HCT116 (cell line): ENCODE data around the gene RAB40C. TPM values are rescaled to one million over a fixed set of nuclear protein-coding genes. Genes with fewer than 3 reads are reported as not detected.

ENCODE experiments used
- ATAC-seq: fragments of 200-7000 bp; cut with Tn5 transposase; 2 replicates; pipeline ENCODE4 v1.9.1; 2020; ENCODE audit warnings: mild to moderate bottlenecking, moderate library complexity
- BruUV-seq: library from RNA; stranded (reverse); fragments of 400-500 nt; replicated peaks from 2 replicates; lab custom pipeline; 2021; lab: Mats Ljungman, UMichigan
- CTCF ChIA-PET: fragments of 300-600 bp; sonication (Branson Sonifier 250); formaldehyde crosslinking; loops from one replicate; lab custom pipeline; 2021; ENCODE audit warnings: antibody characterized with exemption; lab: Charles Lee
- POLR2A ChIA-PET: fragments of 300-600, 350-600 bp; sonication (Branson Sonifier 250); formaldehyde crosslinking; loops from one replicate; lab custom pipeline; 2021; ENCODE audit warnings: antibody characterized with exemption; lab: Charles Lee
- RAD21 ChIA-PET, 2 experiments: fragments of 300-600 bp; sonication (Branson Sonifier 250); formaldehyde crosslinking; loops; one replicate each; lab custom pipeline; 2023; ENCODE audit warnings: low total read pairs in 2 of 2; ENCODE audit not compliant: uncharacterized antibody in 2 of 2, unreplicated experiment in 2 of 2, low non-redundant PET in 1 of 2; lab: Charles Lee
- DNase-seq: peaks from one replicate; pipeline ENCODE4 v3.0.0-alpha.2; 2010; ENCODE audit warnings: low read depth, low spot score
- H2AFZ ChIP-seq: fragments of 200-600 bp; shearing (Covaris generic), sonication (generic); 2 replicates; pipeline ENCODE4 v1.6.1; 2017; ENCODE audit warnings: low read depth, mixed run types, mixed read lengths, antibody characterized with exemption, low read length; ENCODE audit not compliant: poor library complexity, severe bottlenecking
- H3K27ac ChIP-seq: 2 replicates; pipeline ENCODE4 v1.5.1; 2012; ENCODE audit warnings: low read depth, low read length
- H3K27me3 ChIP-seq: fragments of 200-600 bp; sonication (generic); 2 replicates; pipeline ENCODE4 v1.6.1; 2016; ENCODE audit warnings: mixed run types, low read length, mixed read lengths; ENCODE audit not compliant: insufficient read depth
- H3K36me3 ChIP-seq, 2 experiments: fragments of 200-500 bp in 1 of 2; fragments of 200-600 bp in 1 of 2; sonication (Bioruptor generic) in 1 of 2; sonication (generic) in 1 of 2; 2 replicates each; pipeline versions ENCODE4 v1.5.1 to v1.6.1; 2014 to 2016; ENCODE audit warnings: low read length in 2 of 2, inconsistent platforms in 1 of 2, mixed read lengths in 1 of 2, mixed run types in 1 of 2; ENCODE audit not compliant: insufficient read depth in 2 of 2, control insufficient read depth in 1 of 2
- H3K4me1 ChIP-seq, 2 experiments: fragments of 200-600 bp in 1 of 2; sonication (generic) in 1 of 2; 2 replicates each; pipeline versions ENCODE4 v1.5.1 to v1.6.1; 2012 to 2017; ENCODE audit warnings: low read length in 2 of 2, inconsistent platforms in 1 of 2, mild to moderate bottlenecking in 1 of 2, mixed read lengths in 1 of 2, mixed run types in 1 of 2, moderate library complexity in 1 of 2; ENCODE audit not compliant: insufficient read depth in 2 of 2, control insufficient read depth in 1 of 2
- H3K4me2 ChIP-seq: fragments of 200-600 bp; sonication (generic); 2 replicates; pipeline ENCODE4 v1.6.1; 2017; ENCODE audit warnings: mixed run types, low read length, mixed read lengths
- H3K4me3 ChIP-seq, 2 experiments: fragments of 200-600 bp in 1 of 2; sonication (generic) in 1 of 2; replicated peaks in 1 of 2; 2 replicates each; pipeline ENCODE4 v1.5.1; 2011 to 2016; ENCODE audit warnings: low read length in 2 of 2, control low read depth in 1 of 2, low read depth in 1 of 2, mild to moderate bottlenecking in 1 of 2, mixed read lengths in 1 of 2, mixed run types in 1 of 2
- H3K79me2 ChIP-seq: fragments of 200-600 bp; sonication (generic); 2 replicates; pipeline ENCODE4 v1.6.1; 2017; ENCODE audit warnings: mild to moderate bottlenecking, mixed run types, low read length, moderate library complexity, mixed read lengths; ENCODE audit not compliant: insufficient read depth
- H3K9ac ChIP-seq: fragments of 200-600 bp; sonication (generic); 2 replicates; pipeline ENCODE4 v1.6.1; 2016; ENCODE audit warnings: low read length, mixed read lengths
- H3K9me2 ChIP-seq: fragments of 200-600 bp; sonication (generic), shearing (Covaris generic); 2 replicates; pipeline ENCODE4 v1.6.1; 2017; ENCODE audit warnings: mixed run types, mild to moderate bottlenecking, moderate library complexity; ENCODE audit not compliant: insufficient read depth
- H3K9me3 ChIP-seq, 2 experiments: fragments of 200-500 bp in 1 of 2; fragments of 200-600 bp in 1 of 2; sonication (Bioruptor generic) in 1 of 2; sonication (generic) in 1 of 2; 2 replicates each; pipeline ENCODE4 v1.6.1; 2014 to 2017; ENCODE audit warnings: low read length in 2 of 2, mixed read lengths in 2 of 2, inconsistent platforms in 1 of 2, low read depth in 1 of 2, mild to moderate bottlenecking in 1 of 2, mixed run types in 1 of 2, moderate library complexity in 1 of 2; ENCODE audit not compliant: control insufficient read depth in 1 of 2, insufficient read depth in 1 of 2
- H4K20me1 ChIP-seq: fragments of 200-600 bp; sonication (generic), shearing (Covaris generic); 2 replicates; pipeline ENCODE4 v1.6.1; 2017; ENCODE audit warnings: mixed run types, mild to moderate bottlenecking, moderate library complexity; ENCODE audit not compliant: insufficient read depth
- CBX3 ChIP-seq: IDR thresholded peaks from 2 replicates; pipeline ENCODE4 v1.6.1; 2012; ENCODE audit warnings: low read depth
- CEBPB ChIP-seq: IDR thresholded peaks from 2 replicates; pipeline ENCODE4 v1.6.1; 2012; ENCODE audit warnings: low read depth
- ELF1 ChIP-seq: IDR thresholded peaks from 2 replicates; pipeline ENCODE4 v1.6.1; 2012; ENCODE audit warnings: low read depth, borderline replicate concordance
- EZH2phosphoT487 ChIP-seq: fragments of 200-600 bp; IDR thresholded peaks from 2 replicates; pipeline ENCODE4 v1.6.1; 2018; ENCODE audit warnings: antibody characterized with exemption, borderline replicate concordance
- RAD21 ChIP-seq: IDR thresholded peaks from 2 replicates; pipeline ENCODE4 v1.6.1; 2012; ENCODE audit warnings: low read depth, mild to moderate bottlenecking
- REST ChIP-seq: IDR thresholded peaks from 2 replicates; pipeline ENCODE4 v1.6.1; 2012; ENCODE audit warnings: low read depth
- SP1 ChIP-seq: IDR thresholded peaks from 2 replicates; pipeline ENCODE4 v1.6.1; 2012; ENCODE audit warnings: low read depth
- YY1 ChIP-seq: IDR thresholded peaks from 2 replicates; pipeline ENCODE4 v1.6.1; 2011; ENCODE audit warnings: low read length, low read depth, moderate library complexity, mild to moderate bottlenecking; ENCODE audit not compliant: insufficient replicate concordance; ENCODE audit errors: extremely low read depth
- ZFX ChIP-seq: fragments of 450-650 bp; IDR thresholded peaks from 2 replicates; pipeline ENCODE4 v1.6.1; 2017
- intact Hi-C: fragments of 100-400 bp; cut with micrococcal nuclease; formaldehyde crosslinking; loops from 2 replicates; pipeline ENCODE4 v1.10.0; 2022
- total RNA-seq: library from RNA; stranded (reverse); gene quantifications from one replicate; pipeline ENCODE4 v1.2.1, GENCODE V29; 2021; ENCODE audit not compliant: unreplicated experiment

Gene RAB40C
- total RNA-seq, 1 experiment from 2014 or later = 14.1 TPM

- CTCF ChIA-PET = no interaction called here
- Histone ChIP-seq H3K27me3 (no peaks in the 10 kb centered on the region), H3K36me3 (peaks cover 0 to 10% of the 10 kb centered on the region in 2 experiments; a peak in 3 of 4 replicates), H3K79me2 (peaks cover 11% of the 10 kb centered on the region), H2AFZ (no peak overlapping the region), H3K4me2 (no peak overlapping the region), H3K9me2 (no peaks in the 10 kb centered on the region), H3K27ac (no peak overlapping the region)
- intact Hi-C loops = no loop called here
- RAD21 ChIA-PET = no interaction called here
- POLR2A ChIA-PET = no interaction called here
- TF ChIP-seq RAD21 = no peak
- TF ChIP-seq ZFX = no peak
- no peak for TF ChIP-seq REST
- TF ChIP-seq EZH2phosphoT487 = no peak
- no peak for TF ChIP-seq ELF1
- no peak for TF ChIP-seq CBX3
- TF ChIP-seq CEBPB = no peak
- no peak for TF ChIP-seq SP1
- TF ChIP-seq YY1 = no peak
- TF ChIP-seq, all 23 proteins: peak for 0
- no peak overlapping the region for H3K4me3 ChIP-seq
- no peak overlapping the region for H3K9ac ChIP-seq
- no peaks in the 10 kb centered on the region for H3K9me3 ChIP-seq
- DNase-seq (no peak), ATAC-seq (no peak)
- peaks cover 0 to 17% of the 10 kb centered on the region in 2 experiments; a peak in 3 of 4 replicates for H3K4me1 ChIP-seq
- no TSS peak for BruUV-seq
- no peaks in the 10 kb centered on the region for H4K20me1 ChIP-seq
Measured at GRCh38 chr16:676565-676902, 86.7 kb downstream of the RAB40C start.
